ENCODE measurements around the gene NMRK1.

The NMRK1 gene

GRCh38 chr9:75087824-75088645, at the start of gene NMRK1, which contains the start of gene OSTF1:
Gene NMRK1, minus strand, starts transcription at chr9:75088155. Its CDS starts 5,040 bp downstream, at chr9:75083115.
Gene OSTF1, plus strand, starts transcription at chr9:75088514. Its CDS starts 179 bp downstream, at chr9:75088693.
- DNase-seq: peak; percentile 88 to 96

- no peak for DNase-seq
Observed at GRCh38 chr9:75134495-75134894, 46.5 kb upstream of the NMRK1 start.

- DNase-seq: no peak
Observed at GRCh38 chr9:75133396-75133795, 45.4 kb upstream of the NMRK1 start.

- no peak for DNase-seq
Observed at GRCh38 chr9:75132244-75132643, 44.3 kb upstream of the NMRK1 start.

GRCh38 chr9:75131700-75132099, 43.7 kb upstream of the NMRK1 start:
- DNase-seq: no peak

GRCh38 chr9:75130621-75131230, 42.8 kb upstream of the NMRK1 start:
- DNase-seq: no peak

- DNase-seq: no peak
Observed at GRCh38 chr9:75130172-75130571, 42.2 kb upstream of the NMRK1 start.

GRCh38 chr9:75128535-75128934, 40.6 kb upstream of the NMRK1 start:
- no peak for DNase-seq

- DNase-seq: no peak
Observed at GRCh38 chr9:75123696-75124095, 35.7 kb upstream of the NMRK1 start.

- no peak for DNase-seq
Observed at GRCh38 chr9:75121914-75122558, 34.1 kb upstream of the NMRK1 start.

- no peak for DNase-seq
Observed at GRCh38 chr9:75120686-75121085, 32.7 kb upstream of the NMRK1 start.

GRCh38 chr9:75117564-75117963, 29.6 kb upstream of the NMRK1 start:
- DNase-seq: no peak

GRCh38 chr9:75116306-75116705, 28.4 kb upstream of the NMRK1 start:
- DNase-seq: no peak

- DNase-seq: no peak
Observed at GRCh38 chr9:75112789-75113188, 24.8 kb upstream of the NMRK1 start.

GRCh38 chr9:75111019-75111622, 23.2 kb upstream of the NMRK1 start:
- no peak for DNase-seq

- DNase-seq: no peak
Observed at GRCh38 chr9:75109210-75109839, 21.4 kb upstream of the NMRK1 start.

GRCh38 chr9:75108571-75108970, 20.6 kb upstream of the NMRK1 start:
- DNase-seq: no peak

GRCh38 chr9:75106857-75107256, 18.9 kb upstream of the NMRK1 start:
- DNase-seq: no peak

GRCh38 chr9:75105841-75106240, 17.9 kb upstream of the NMRK1 start:
- no peak for DNase-seq

- no peak for DNase-seq
Observed at GRCh38 chr9:75105019-75105540, 17.1 kb upstream of the NMRK1 start.

- no peak for DNase-seq
Observed at GRCh38 chr9:75104607-75105006, 16.7 kb upstream of the NMRK1 start.

GRCh38 chr9:75102177-75102790, 14.3 kb upstream of the NMRK1 start:
- no peak for DNase-seq
